HepG2 (cell line): ENCODE data around the gene ST6GALNAC4. TPM values are rescaled to one million over a fixed set of nuclear protein-coding genes. Genes with fewer than 3 reads are reported as not detected.

Experiments
- AKAP8 ChIP-seq: sonication (generic); formaldehyde crosslinking; IDR thresholded peaks from 2 replicates; pipeline ENCODE4 v1.5.1; 2020; ENCODE audit warnings: mild to moderate bottlenecking, missing genetic modification reagents
- ATF4 ChIP-seq, 2 experiments: fragments of 450-650 bp in 1 of 2; sonication (generic) in 1 of 2; formaldehyde crosslinking; IDR thresholded peaks; 2 replicates each; pipeline versions ENCODE4 v1.5.0 to v1.8.0; 2020 to 2022; ENCODE audit warnings: mild to moderate bottlenecking in 1 of 2, missing genetic modification reagents in 1 of 2
- BRCA1 ChIP-seq: sonication (generic); formaldehyde crosslinking; IDR thresholded peaks from 2 replicates; pipeline ENCODE4 v1.4.0; 2020; ENCODE audit warnings: missing genetic modification reagents
- CERS6 ChIP-seq: sonication (generic); formaldehyde crosslinking; IDR thresholded peaks from 2 replicates; pipeline ENCODE4 v1.5.0; 2020; ENCODE audit warnings: missing genetic modification reagents
- DBP ChIP-seq: sonication (generic); formaldehyde crosslinking; IDR thresholded peaks from 2 replicates; pipeline ENCODE4 v1.4.0; 2020; ENCODE audit warnings: missing genetic modification reagents; ENCODE audit errors: not compliant biosample characterization
- GFI1 ChIP-seq: sonication (generic); formaldehyde crosslinking; IDR thresholded peaks from 2 replicates; pipeline ENCODE4 v1.5.0; 2020; ENCODE audit warnings: missing genetic modification reagents, mild to moderate bottlenecking, borderline replicate concordance
- HDAC6 ChIP-seq: fragments of 200-600 bp; sonication (generic); IDR thresholded peaks from 2 replicates; pipeline ENCODE4 v1.7.0; 2017; ENCODE audit warnings: mild to moderate bottlenecking, antibody characterized with exemption, low read length, low read depth
- HNF4A ChIP-seq: sonication (generic); formaldehyde crosslinking; IDR thresholded peaks from 2 replicates; pipeline ENCODE4 v1.4.0; 2020; ENCODE audit warnings: missing genetic modification reagents
- JUND ChIP-seq: sonication (generic); formaldehyde crosslinking; IDR thresholded peaks from 2 replicates; pipeline ENCODE4 v1.8.0; 2022; ENCODE audit warnings: mild to moderate bottlenecking, missing genetic modification reagents
- KDM2A ChIP-seq: sonication (generic); formaldehyde crosslinking; IDR thresholded peaks from 2 replicates; pipeline ENCODE4 v1.4.0; 2020; ENCODE audit warnings: low read depth, missing genetic modification reagents, borderline replicate concordance
- NCOA2 ChIP-seq: sonication (generic); formaldehyde crosslinking; IDR thresholded peaks from 2 replicates; pipeline ENCODE4 v1.8.0; 2022; ENCODE audit warnings: inconsistent platforms
- NFE2L1 ChIP-seq: sonication (generic); formaldehyde crosslinking; IDR thresholded peaks from 2 replicates; pipeline ENCODE4 v1.4.0; 2020; ENCODE audit warnings: missing genetic modification reagents, mild to moderate bottlenecking, borderline replicate concordance
- ZBTB34 ChIP-seq: sonication (generic); formaldehyde crosslinking; IDR thresholded peaks from 2 replicates; pipeline ENCODE4 v1.8.0; 2022; ENCODE audit warnings: mild to moderate bottlenecking, missing genetic modification reagents
- ZFX ChIP-seq: sonication (generic); formaldehyde crosslinking; IDR thresholded peaks from 2 replicates; pipeline ENCODE4 v1.4.0; 2020; ENCODE audit warnings: mild to moderate bottlenecking, low read depth, missing genetic modification reagents, moderate library complexity
- ZNF598 ChIP-seq: sonication (generic); formaldehyde crosslinking; IDR thresholded peaks from 2 replicates; pipeline ENCODE4 v1.5.1; 2020; ENCODE audit warnings: mild to moderate bottlenecking, missing genetic modification reagents, borderline replicate concordance
- polyA plus RNA-seq, 8 experiments: library from polyadenylated mRNA; depleted of rRNA in 3 of 8; stranded (reverse) in 7 of 8; unstranded in 1 of 8; fragments of >200 nt; fragmentation: Illumina TruSeq in 4 of 8; extraction: Trizol in 4 of 8; gene quantifications; 2 replicates each; pipeline versions ENCODE4 v1.2.1 to v1.2.3, GENCODE V29; 2011 to 2016; ENCODE audit warnings: low read depth in 4 of 8, missing spikeins in 1 of 8, mixed read lengths in 1 of 8; ENCODE audit not compliant: insufficient read depth in 1 of 8
- total RNA-seq, 5 experiments: library from RNA; depleted of rRNA; stranded (reverse); fragments of >200 nt; fragmentation: Illumina TruSeq; extraction: Trizol; gene quantifications; 2 replicates each; pipeline ENCODE4 v1.2.3, GENCODE V29; 2016; ENCODE audit warnings: low read depth in 1 of 5
- TF ChIP-seq, protein P1 (sequence below): sonication (generic); formaldehyde crosslinking; IDR thresholded peaks from 2 replicates; pipeline ENCODE4 v1.8.1; 2023; ENCODE audit warnings: mild to moderate bottlenecking, missing genetic modification reagents, borderline replicate concordance
- TF ChIP-seq, protein P2 (sequence below): sonication (generic); formaldehyde crosslinking; IDR thresholded peaks from 2 replicates; pipeline ENCODE4 v1.5.0; 2020; ENCODE audit warnings: missing genetic modification reagents

Gene ST6GALNAC4
- total and polyA plus RNA-seq, 2 of the 13 experiments (the other 11 are each of a cell fraction or from before 2014, with no cell fraction given): 18.8 to 27.7 TPM

GRCh38 chr9:127931092-127931881 is 14.4 kb upstream of the ST6GALNAC4 start (continued):
- no peak for TF ChIP-seq BRCA1 (CRISPR knock-in tag)
- no peak for TF ChIP-seq NCOA2 (CRISPR knock-in tag)
- TF ChIP-seq, protein P1, sequence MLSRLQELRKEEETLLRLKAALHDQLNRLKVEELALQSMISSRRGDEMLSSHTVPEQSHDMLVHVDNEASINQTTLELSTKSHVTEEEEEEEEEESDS (CRISPR knock-in tag): no peak
- no peak for TF ChIP-seq ZNF598
- no peak for TF ChIP-seq HNF4A (CRISPR knock-in tag)
- TF ChIP-seq CERS6 (CRISPR knock-in tag): no peak
- TF ChIP-seq ZBTB34 (CRISPR knock-in tag): 0 out of 2 replicates have a peak, but pooled peaks have one; percentile 67
- TF ChIP-seq DBP: peak; percentile 94
- no peak for TF ChIP-seq GFI1 (CRISPR knock-in tag)
- TF ChIP-seq HDAC6: no peak
- no peak for TF ChIP-seq NFE2L1 (CRISPR knock-in tag)
- 0 out of 4 replicates have a peak, but pooled peaks of 1 of the 2 experiments have one; percentile 22 for TF ChIP-seq ATF4 (CRISPR knock-in tag; IDR thresholded peaks at IDR 0.05)
- no peak for TF ChIP-seq AKAP8 (CRISPR knock-in tag)
- TF ChIP-seq, protein P2, sequence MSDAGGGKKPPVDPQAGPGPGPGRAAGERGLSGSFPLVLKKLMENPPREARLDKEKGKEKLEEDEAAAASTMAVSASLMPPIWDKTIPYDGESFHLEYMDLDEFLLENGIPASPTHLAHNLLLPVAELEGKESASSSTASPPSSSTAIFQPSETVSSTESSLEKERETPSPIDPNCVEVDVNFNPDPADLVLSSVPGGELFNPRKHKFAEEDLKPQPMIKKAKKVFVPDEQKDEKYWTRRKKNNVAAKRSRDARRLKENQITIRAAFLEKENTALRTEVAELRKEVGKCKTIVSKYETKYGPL (CRISPR knock-in tag): no peak
- peak; percentile 67; the same call in 1 of the 2 replicates for TF ChIP-seq KDM2A (CRISPR knock-in tag)
- TF ChIP-seq JUND (CRISPR knock-in tag): no peak
- TF ChIP-seq ZFX (CRISPR knock-in tag): peak; percentile 57; the same call in 1 of the 2 replicates
